ENCODE results near the gene CIZ1. TPM values are rescaled to one million over a fixed set of nuclear protein-coding genes. Genes with fewer than 3 reads are reported as not detected.

CIZ1 gene
- total and polyA plus RNA-seq, 9 of the 15 experiments (the other 6 are each of a cell fraction or from before 2014, with no cell fraction given), result 6.6 to 329 (median 87.8) TPM

DNA sequence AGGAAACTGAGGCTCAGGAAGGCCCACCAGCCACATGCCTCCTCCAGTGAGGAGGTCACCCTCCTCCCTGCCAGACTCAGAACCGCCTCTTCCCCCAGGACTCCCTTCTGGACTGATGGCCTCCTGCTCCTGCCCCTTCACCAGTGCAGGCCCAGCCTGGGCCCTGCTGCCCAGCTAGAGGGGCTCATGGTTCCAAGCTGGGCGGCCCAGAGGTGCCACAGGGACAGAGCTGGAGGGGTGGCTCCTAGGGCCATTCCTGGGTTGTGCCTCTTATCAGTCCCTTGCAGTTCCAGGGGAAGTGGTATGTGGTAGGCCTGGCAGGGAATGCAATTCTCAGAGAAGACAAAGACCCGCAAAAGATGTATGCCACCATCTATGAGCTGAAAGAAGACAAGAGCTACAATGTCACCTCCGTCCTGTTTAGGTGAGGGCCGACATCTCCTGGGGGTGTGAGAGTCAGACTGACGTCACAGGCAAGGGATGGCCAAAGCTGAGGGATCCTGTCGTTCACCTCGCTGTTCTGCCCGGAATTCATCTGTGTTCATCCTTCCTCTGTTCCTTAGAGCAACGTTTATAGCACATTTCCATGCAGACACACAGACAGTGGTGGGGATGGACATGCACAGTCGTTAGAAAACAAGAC is 41.3 kb downstream of the CIZ1 start (continued):
- TF ChIP-seq, protein P1, sequence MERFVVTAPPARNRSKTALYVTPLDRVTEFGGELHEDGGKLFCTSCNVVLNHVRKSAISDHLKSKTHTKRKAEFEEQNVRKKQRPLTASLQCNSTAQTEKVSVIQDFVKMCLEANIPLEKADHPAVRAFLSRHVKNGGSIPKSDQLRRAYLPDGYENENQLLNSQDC (CRISPR knock-in tag; IDR thresholded peaks at IDR 0.05), result no peak
- TF ChIP-seq, protein P2, sequence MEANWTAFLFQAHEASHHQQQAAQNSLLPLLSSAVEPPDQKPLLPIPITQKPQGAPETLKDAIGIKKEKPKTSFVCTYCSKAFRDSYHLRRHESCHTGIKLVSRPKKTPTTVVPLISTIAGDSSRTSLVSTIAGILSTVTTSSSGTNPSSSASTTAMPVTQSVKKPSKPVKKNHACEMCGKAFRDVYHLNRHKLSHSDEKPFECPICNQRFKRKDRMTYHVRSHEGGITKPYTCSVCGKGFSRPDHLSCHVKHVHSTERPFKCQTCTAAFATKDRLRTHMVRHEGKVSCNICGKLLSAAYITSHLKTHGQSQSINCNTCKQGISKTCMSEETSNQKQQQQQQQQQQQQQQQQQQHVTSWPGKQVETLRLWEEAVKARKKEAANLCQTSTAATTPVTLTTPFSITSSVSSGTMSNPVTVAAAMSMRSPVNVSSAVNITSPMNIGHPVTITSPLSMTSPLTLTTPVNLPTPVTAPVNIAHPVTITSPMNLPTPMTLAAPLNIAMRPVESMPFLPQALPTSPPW (CRISPR knock-in tag; IDR thresholded peaks at IDR 0.05), result no peak
- no peak for TF ChIP-seq GATA2 (CRISPR knock-in tag; IDR thresholded peaks at IDR 0.05)
- no peak for TF ChIP-seq NR4A1 (CRISPR knock-in tag; IDR thresholded peaks at IDR 0.05)
- 0 out of 2 replicates have a peak, but pooled peaks have one; percentile 14 for TF ChIP-seq NR4A1 (tag; IDR thresholded peaks at IDR 0.05)
- TF ChIP-seq ZNF263 (CRISPR knock-in tag; IDR thresholded peaks at IDR 0.05; ENCODE audit: borderline replicate concordance), result no peak
- TF ChIP-seq NR1H2 (CRISPR knock-in tag; IDR thresholded peaks at IDR 0.05), result no peak
- TF ChIP-seq ZKSCAN1 (IDR thresholded peaks at IDR 0.05; ENCODE audit: low read depth, low read length), result 0 out of 2 replicates have a peak, but pooled peaks have one; percentile 4
- TF ChIP-seq ZNF12 (CRISPR knock-in tag; IDR thresholded peaks at IDR 0.05), result no peak
- TF ChIP-seq, protein P3, sequence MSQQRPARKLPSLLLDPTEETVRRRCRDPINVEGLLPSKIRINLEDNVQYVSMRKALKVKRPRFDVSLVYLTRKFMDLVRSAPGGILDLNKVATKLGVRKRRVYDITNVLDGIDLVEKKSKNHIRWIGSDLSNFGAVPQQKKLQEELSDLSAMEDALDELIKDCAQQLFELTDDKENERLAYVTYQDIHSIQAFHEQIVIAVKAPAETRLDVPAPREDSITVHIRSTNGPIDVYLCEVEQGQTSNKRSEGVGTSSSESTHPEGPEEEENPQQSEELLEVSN (IDR thresholded peaks at IDR 0.05; ENCODE audit: borderline replicate concordance in 1 of 2, extremely low read depth in 1 of 2, insufficient read depth in 1 of 2, insufficient read length in 1 of 2, low read depth in 1 of 2, low read length in 1 of 2, poor library complexity in 1 of 2, severe bottlenecking in 1 of 2), result no peak
- TF ChIP-seq, protein P4, sequence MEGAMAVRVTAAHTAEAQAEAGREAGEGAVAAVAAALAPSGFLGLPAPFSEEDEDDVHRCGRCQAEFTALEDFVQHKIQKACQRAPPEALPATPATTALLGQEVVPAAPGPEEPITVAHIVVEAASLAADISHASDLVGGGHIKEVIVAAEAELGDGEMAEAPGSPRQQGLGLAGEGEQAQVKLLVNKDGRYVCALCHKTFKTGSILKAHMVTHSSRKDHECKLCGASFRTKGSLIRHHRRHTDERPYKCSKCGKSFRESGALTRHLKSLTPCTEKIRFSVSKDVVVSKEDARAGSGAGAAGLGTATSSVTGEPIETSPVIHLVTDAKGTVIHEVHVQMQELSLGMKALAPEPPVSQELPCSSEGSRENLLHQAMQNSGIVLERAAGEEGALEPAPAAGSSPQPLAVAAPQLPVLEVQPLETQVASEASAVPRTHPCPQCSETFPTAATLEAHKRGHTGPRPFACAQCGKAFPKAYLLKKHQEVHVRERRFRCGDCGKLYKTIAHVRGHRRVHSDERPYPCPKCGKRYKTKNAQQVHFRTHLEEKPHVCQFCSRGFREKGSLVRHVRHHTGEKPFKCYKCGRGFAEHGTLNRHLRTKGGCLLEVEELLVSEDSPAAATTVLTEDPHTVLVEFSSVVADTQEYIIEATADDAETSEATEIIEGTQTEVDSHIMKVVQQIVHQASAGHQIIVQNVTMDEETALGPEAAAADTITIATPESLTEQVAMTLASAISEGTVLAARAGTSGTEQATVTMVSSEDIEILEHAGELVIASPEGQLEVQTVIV (CRISPR knock-in tag; IDR thresholded peaks at IDR 0.05; ENCODE audit: borderline replicate concordance), result no peak
- TF ChIP-seq ZNF507 (tag; conservative IDR thresholded peaks at IDR 0.05), result no peak
- TF ChIP-seq, protein P5, sequence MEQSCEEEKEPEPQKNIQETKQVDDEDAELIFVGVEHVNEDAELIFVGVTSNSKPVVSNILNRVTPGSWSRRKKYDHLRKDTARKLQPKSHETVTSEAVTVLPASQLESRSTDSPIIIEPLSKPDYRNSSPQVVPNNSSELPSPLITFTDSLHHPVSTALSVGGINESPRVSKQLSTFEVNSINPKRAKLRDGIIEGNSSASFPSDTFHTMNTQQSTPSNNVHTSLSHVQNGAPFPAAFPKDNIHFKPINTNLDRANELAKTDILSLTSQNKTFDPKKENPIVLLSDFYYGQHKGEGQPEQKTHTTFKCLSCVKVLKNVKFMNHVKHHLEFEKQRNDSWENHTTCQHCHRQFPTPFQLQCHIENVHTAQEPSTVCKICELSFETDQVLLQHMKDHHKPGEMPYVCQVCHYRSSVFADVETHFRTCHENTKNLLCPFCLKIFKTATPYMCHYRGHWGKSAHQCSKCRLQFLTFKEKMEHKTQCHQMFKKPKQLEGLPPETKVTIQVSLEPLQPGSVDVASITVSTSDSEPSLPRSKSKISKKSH (CRISPR knock-in tag; IDR thresholded peaks at IDR 0.05), result no peak
- TF ChIP-seq ELF4 (CRISPR knock-in tag; IDR thresholded peaks at IDR 0.05), result no peak
- no peak for TF ChIP-seq MECOM (CRISPR knock-in tag; IDR thresholded peaks at IDR 0.05)
- no peak for TF ChIP-seq SREBF1 (IDR thresholded peaks at IDR 0.05; ENCODE audit: borderline replicate concordance, low read depth, low read length)
- no peak for TF ChIP-seq LCOR (CRISPR knock-in tag; IDR thresholded peaks at IDR 0.05)
- TF ChIP-seq MCM7 (IDR thresholded peaks at IDR 0.05), result no peak
- no peak for TF ChIP-seq ZNF316 (IDR thresholded peaks at IDR 0.05)
- TF ChIP-seq CEBPB (tag; IDR thresholded peaks at IDR 0.05), result no peak

Data from K562 (cell line).